Ishikawa (cell line): ENCODE measurements around the gene FCN1.

Experiments used
- CEBPB ChIP-seq: IDR thresholded peaks from 2 replicates; pipeline ENCODE4 v1.6.1; 2012
- CREB1 ChIP-seq: IDR thresholded peaks from 2 replicates; pipeline ENCODE4 v1.6.1; 2012; ENCODE audit warnings: low read depth
- EGR1 ChIP-seq: IDR thresholded peaks from 2 replicates; pipeline ENCODE4 v1.6.1; 2012
- EP300 ChIP-seq: IDR thresholded peaks from 2 replicates; pipeline ENCODE4 v1.6.1; 2012; ENCODE audit warnings: borderline replicate concordance
- FOXM1 ChIP-seq: IDR thresholded peaks from 2 replicates; pipeline ENCODE4 v1.6.1; 2012; ENCODE audit warnings: low read depth, borderline replicate concordance
- NFIC ChIP-seq: IDR thresholded peaks from 2 replicates; pipeline ENCODE4 v1.6.1; 2012
- RAD21 ChIP-seq: IDR thresholded peaks from 2 replicates; pipeline ENCODE4 v1.6.1; 2012; ENCODE audit warnings: low read depth
- TAF1 ChIP-seq: IDR thresholded peaks from 2 replicates; pipeline ENCODE4 v1.6.1; 2012; ENCODE audit warnings: low read depth, mild to moderate bottlenecking
- TCF12 ChIP-seq: IDR thresholded peaks from 2 replicates; pipeline ENCODE4 v1.6.1; 2012; ENCODE audit warnings: low read depth
- TEAD4 ChIP-seq: IDR thresholded peaks from 2 replicates; pipeline ENCODE4 v1.6.1; 2012
- YY1 ChIP-seq: IDR thresholded peaks from 2 replicates; pipeline ENCODE4 v1.6.1; 2012; ENCODE audit warnings: low read depth
- ZBTB7A ChIP-seq: IDR thresholded peaks from 2 replicates; pipeline ENCODE4 v1.6.1; 2012; ENCODE audit warnings: low read depth
- TF ChIP-seq, protein P1 (sequence below): IDR thresholded peaks from 2 replicates; pipeline ENCODE4 v1.6.1; 2012
- TF ChIP-seq, protein P2 (sequence below): IDR thresholded peaks from 2 replicates; pipeline ENCODE4 v1.6.1; 2012
- TF ChIP-seq, protein P3 (sequence below): IDR thresholded peaks from 2 replicates; pipeline ENCODE4 v1.6.1; 2012; ENCODE audit warnings: low read depth, mild to moderate bottlenecking

Gene FCN1

GRCh38 chr9:134922066-134922931 is 4.6 kb upstream of the FCN1 start:
- TF ChIP-seq TAF1 (no peak), EP300 (no peak)

- TF ChIP-seq NFIC, result no peak
- TF ChIP-seq ZBTB7A, result no peak
- TF ChIP-seq YY1, result no peak
- TF ChIP-seq, protein P1, sequence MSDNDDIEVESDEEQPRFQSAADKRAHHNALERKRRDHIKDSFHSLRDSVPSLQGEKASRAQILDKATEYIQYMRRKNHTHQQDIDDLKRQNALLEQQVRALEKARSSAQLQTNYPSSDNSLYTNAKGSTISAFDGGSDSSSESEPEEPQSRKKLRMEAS, result no peak
- TF ChIP-seq, protein P2, sequence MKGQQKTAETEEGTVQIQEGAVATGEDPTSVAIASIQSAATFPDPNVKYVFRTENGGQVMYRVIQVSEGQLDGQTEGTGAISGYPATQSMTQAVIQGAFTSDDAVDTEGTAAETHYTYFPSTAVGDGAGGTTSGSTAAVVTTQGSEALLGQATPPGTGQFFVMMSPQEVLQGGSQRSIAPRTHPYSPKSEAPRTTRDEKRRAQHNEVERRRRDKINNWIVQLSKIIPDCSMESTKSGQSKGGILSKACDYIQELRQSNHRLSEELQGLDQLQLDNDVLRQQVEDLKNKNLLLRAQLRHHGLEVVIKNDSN, result no peak
- no peak for TF ChIP-seq FOXM1
- TF ChIP-seq CREB1, result no peak
- TF ChIP-seq EGR1, result no peak
- no peak for TF ChIP-seq CEBPB
- no peak for TF ChIP-seq TEAD4
- no peak for TF ChIP-seq RAD21
- TF ChIP-seq, protein P3, sequence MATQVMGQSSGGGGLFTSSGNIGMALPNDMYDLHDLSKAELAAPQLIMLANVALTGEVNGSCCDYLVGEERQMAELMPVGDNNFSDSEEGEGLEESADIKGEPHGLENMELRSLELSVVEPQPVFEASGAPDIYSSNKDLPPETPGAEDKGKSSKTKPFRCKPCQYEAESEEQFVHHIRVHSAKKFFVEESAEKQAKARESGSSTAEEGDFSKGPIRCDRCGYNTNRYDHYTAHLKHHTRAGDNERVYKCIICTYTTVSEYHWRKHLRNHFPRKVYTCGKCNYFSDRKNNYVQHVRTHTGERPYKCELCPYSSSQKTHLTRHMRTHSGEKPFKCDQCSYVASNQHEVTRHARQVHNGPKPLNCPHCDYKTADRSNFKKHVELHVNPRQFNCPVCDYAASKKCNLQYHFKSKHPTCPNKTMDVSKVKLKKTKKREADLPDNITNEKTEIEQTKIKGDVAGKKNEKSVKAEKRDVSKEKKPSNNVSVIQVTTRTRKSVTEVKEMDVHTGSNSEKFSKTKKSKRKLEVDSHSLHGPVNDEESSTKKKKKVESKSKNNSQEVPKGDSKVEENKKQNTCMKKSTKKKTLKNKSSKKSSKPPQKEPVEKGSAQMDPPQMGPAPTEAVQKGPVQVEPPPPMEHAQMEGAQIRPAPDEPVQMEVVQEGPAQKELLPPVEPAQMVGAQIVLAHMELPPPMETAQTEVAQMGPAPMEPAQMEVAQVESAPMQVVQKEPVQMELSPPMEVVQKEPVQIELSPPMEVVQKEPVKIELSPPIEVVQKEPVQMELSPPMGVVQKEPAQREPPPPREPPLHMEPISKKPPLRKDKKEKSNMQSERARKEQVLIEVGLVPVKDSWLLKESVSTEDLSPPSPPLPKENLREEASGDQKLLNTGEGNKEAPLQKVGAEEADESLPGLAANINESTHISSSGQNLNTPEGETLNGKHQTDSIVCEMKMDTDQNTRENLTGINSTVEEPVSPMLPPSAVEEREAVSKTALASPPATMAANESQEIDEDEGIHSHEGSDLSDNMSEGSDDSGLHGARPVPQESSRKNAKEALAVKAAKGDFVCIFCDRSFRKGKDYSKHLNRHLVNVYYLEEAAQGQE, result no peak
- no peak for TF ChIP-seq TAF1
- no peak for TF ChIP-seq TCF12
- TF ChIP-seq EP300, result no peak
Measured at GRCh38 chr9:134919303-134919702, 1.6 kb upstream of the FCN1 start.

GRCh38 chr9:134918646-134919045 is 934 bp upstream of the FCN1 start:
- TF ChIP-seq, protein P1, result no peak

GRCh38 chr9:134916161-134916665 is 1.5 kb downstream of the FCN1 start:
- TF ChIP-seq EP300 (no peak), RAD21 (no peak), CREB1 (no peak)

GRCh38 chr9:134915046-134915985 is 2.4 kb downstream of the FCN1 start:
- TF ChIP-seq NFIC (no peak), EP300 (no peak), TEAD4 (no peak), CEBPB (no peak), TAF1 (no peak), CREB1 (no peak), ZBTB7A (no peak), FOXM1 (no peak), RAD21 (no peak), EGR1 (no peak), YY1 (no peak), TCF12 (no peak)
- TF ChIP-seq, protein P1, result no peak

GRCh38 chr9:134914501-134914834 is 3.2 kb downstream of the FCN1 start:
- TF ChIP-seq, protein P3, result no peak
- no peak for TF ChIP-seq CREB1
- no peak for TF ChIP-seq EP300
- TF ChIP-seq RAD21, result no peak
- no peak for TF ChIP-seq FOXM1
- TF ChIP-seq CEBPB, result no peak
- TF ChIP-seq TEAD4, result no peak
- no peak for TF ChIP-seq YY1
- no peak for TF ChIP-seq EGR1
- TF ChIP-seq ZBTB7A, result no peak
- TF ChIP-seq TCF12, result no peak
- no peak for TF ChIP-seq TAF1
- TF ChIP-seq, protein P2, result no peak
- TF ChIP-seq, protein P1, result no peak
- no peak for TF ChIP-seq NFIC
